Measurements from ENCODE around the gene KDM5B.

KDM5B gene

DNA sequence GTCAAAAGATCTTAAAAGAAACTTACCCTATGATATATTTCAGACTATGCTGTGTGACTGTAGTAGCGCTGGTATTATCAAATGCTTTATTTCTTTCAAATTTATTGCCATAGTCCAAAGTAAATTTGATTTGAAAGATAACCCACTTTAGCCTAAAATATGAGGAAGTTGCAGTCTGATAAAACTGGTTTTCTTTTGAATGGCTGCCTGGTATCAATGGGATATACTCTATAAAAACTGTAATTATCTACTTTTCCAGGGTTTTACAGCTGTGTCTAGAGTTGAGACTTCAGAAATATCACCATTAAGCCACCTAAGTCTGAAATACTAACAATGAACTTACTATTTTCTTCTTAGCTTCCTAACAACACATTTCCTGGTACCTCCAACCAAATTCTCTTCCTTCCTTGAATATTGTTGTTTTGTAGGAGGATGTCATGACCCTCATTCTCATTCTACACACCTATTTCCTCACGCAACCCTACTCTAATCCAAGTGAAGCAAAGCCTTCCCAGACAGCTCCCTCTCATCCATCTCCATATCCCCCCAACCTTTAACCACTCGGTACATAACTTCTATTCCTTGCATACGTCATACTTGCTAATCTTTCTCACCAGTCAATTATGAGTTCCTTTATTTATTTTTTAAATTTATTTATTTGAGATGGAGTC is 17.0 kb downstream of the KDM5B start:
- POLR2A ChIA-PET: interaction anchor here (1.0 kb wide), 1 partner anchor 10 kb away, joined by 6 read pairs; no protein-coding TSS in a partner anchor
- H3K4me3 ChIP-seq (ENCODE audit: low read depth, low read length): no peak overlapping the region
- H3K4me1 ChIP-seq (ENCODE audit: control insufficient read depth, insufficient read depth, low read length): peaks cover 5% of the 10 kb centered on the region
- no peaks in the 10 kb centered on the region for H3K9me3 ChIP-seq (ENCODE audit: control insufficient read depth, insufficient read depth, low read depth, low read length)
- H3K27ac ChIP-seq (ENCODE audit: extremely low read depth, low read depth, low read length): no peak overlapping the region
- H3K36me3 ChIP-seq (ENCODE audit: control insufficient read depth in 2 of 2, insufficient read depth in 1 of 2, low read length in 2 of 2): 0 out of 3 replicates have a peak, but pooled peaks cover 0 to 3% of the 10 kb centered on the region in 2 experiments
- CTCF ChIA-PET: interaction anchor here (0.6 to 1.0 kb wide), 5 partner anchors 10 to 606 kb away, joined by 3 to 4 read pairs (median 3); no protein-coding TSS in a partner anchor
- TF ChIP-seq, protein P1, sequence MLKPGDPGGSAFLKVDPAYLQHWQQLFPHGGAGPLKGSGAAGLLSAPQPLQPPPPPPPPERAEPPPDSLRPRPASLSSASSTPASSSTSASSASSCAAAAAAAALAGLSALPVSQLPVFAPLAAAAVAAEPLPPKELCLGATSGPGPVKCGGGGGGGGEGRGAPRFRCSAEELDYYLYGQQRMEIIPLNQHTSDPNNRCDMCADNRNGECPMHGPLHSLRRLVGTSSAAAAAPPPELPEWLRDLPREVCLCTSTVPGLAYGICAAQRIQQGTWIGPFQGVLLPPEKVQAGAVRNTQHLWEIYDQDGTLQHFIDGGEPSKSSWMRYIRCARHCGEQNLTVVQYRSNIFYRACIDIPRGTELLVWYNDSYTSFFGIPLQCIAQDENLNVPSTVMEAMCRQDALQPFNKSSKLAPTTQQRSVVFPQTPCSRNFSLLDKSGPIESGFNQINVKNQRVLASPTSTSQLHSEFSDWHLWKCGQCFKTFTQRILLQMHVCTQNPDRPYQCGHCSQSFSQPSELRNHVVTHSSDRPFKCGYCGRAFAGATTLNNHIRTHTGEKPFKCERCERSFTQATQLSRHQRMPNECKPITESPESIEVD (tag by site-specific recombination; IDR thresholded peaks at IDR 0.05): peak; percentile 77
- TF ChIP-seq ZNF600 (tag by site-specific recombination; IDR thresholded peaks at IDR 0.05): 0 out of 2 replicates have a peak, but pooled peaks have one; percentile 51
- TF ChIP-seq, protein P2, sequence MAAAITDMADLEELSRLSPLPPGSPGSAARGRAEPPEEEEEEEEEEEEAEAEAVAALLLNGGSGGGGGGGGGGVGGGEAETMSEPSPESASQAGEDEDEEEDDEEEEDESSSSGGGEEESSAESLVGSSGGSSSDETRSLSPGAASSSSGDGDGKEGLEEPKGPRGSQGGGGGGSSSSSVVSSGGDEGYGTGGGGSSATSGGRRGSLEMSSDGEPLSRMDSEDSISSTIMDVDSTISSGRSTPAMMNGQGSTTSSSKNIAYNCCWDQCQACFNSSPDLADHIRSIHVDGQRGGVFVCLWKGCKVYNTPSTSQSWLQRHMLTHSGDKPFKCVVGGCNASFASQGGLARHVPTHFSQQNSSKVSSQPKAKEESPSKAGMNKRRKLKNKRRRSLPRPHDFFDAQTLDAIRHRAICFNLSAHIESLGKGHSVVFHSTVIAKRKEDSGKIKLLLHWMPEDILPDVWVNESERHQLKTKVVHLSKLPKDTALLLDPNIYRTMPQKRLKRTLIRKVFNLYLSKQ (tag by site-specific recombination; IDR thresholded peaks at IDR 0.05; ENCODE audit: borderline replicate concordance): no peak
- TF ChIP-seq, protein P3, sequence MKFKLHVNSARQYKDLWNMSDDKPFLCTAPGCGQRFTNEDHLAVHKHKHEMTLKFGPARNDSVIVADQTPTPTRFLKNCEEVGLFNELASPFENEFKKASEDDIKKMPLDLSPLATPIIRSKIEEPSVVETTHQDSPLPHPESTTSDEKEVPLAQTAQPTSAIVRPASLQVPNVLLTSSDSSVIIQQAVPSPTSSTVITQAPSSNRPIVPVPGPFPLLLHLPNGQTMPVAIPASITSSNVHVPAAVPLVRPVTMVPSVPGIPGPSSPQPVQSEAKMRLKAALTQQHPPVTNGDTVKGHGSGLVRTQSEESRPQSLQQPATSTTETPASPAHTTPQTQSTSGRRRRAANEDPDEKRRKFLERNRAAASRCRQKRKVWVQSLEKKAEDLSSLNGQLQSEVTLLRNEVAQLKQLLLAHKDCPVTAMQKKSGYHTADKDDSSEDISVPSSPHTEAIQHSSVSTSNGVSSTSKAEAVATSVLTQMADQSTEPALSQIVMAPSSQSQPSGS (tag by site-specific recombination; IDR thresholded peaks at IDR 0.05; ENCODE audit: low read depth): 0 out of 2 replicates have a peak, but pooled peaks have one; percentile 33
- peak; percentile 48 for TF ChIP-seq ZBTB17 (tag by site-specific recombination; IDR thresholded peaks at IDR 0.05)

DNA sequence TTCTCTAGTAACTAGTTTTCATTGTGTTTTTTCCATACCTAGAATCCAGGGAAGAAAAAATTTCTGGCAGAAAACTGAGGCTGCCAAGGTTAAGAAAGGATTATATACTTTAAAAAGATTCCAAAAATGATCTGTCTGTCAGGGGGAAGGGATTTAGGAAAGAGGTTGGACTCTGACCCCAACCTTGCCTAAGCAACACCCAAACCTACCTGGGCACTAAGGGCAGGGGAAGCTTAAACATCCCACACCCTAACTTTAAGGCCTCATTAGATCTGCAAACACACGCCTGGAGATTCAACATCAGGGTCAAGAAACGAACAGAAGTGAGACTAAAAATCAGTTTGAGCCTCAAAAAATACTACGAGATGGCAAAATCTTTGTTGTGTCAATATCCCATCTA is 19.4 kb downstream of the KDM5B start:
- no peak overlapping the region for H3K4me3 ChIP-seq (ENCODE audit: low read depth, low read length)
- ChIA-PET CTCF (no interaction called here), POLR2A (no interaction called here)
- no peak overlapping the region for H3K27ac ChIP-seq (ENCODE audit: extremely low read depth, low read depth, low read length)
- 0 out of 3 replicates have a peak, but pooled peaks cover 0 to 3% of the 10 kb centered on the region in 2 experiments for H3K36me3 ChIP-seq (ENCODE audit: control insufficient read depth in 2 of 2, insufficient read depth in 1 of 2, low read length in 2 of 2)
- no peaks in the 10 kb centered on the region for H3K4me1 ChIP-seq (ENCODE audit: control insufficient read depth, insufficient read depth, low read length)
- no peaks in the 10 kb centered on the region for H3K9me3 ChIP-seq (ENCODE audit: control insufficient read depth, insufficient read depth, low read depth, low read length)
- no peak for TF ChIP-seq ZBTB7A (tag by site-specific recombination; IDR thresholded peaks at IDR 0.05; ENCODE audit: low read depth)
- no peak for TF ChIP-seq ZFP69B (tag by site-specific recombination; IDR thresholded peaks at IDR 0.05)
- TF ChIP-seq, protein P4, sequence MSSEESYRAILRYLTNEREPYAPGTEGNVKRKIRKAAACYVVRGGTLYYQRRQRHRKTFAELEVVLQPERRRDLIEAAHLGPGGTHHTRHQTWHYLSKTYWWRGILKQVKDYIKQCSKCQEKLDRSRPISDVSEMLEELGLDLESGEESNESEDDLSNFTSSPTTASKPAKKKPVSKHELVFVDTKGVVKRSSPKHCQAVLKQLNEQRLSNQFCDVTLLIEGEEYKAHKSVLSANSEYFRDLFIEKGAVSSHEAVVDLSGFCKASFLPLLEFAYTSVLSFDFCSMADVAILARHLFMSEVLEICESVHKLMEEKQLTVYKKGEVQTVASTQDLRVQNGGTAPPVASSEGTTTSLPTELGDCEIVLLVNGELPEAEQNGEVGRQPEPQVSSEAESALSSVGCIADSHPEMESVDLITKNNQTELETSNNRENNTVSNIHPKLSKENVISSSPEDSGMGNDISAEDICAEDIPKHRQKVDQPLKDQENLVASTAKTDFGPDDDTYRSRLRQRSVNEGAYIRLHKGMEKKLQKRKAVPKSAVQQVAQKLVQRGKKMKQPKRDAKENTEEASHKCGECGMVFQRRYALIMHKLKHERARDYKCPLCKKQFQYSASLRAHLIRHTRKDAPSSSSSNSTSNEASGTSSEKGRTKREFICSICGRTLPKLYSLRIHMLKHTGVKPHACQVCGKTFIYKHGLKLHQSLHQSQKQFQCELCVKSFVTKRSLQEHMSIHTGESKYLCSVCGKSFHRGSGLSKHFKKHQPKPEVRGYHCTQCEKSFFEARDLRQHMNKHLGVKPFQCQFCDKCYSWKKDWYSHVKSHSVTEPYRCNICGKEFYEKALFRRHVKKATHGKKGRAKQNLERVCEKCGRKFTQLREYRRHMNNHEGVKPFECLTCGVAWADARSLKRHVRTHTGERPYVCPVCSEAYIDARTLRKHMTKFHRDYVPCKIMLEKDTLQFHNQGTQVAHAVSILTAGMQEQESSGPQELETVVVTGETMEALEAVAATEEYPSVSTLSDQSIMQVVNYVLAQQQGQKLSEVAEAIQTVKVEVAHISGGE (tag by site-specific recombination; conservative IDR thresholded peaks at IDR 0.05; ENCODE audit: low read depth): no peak
- TF ChIP-seq, protein P5, sequence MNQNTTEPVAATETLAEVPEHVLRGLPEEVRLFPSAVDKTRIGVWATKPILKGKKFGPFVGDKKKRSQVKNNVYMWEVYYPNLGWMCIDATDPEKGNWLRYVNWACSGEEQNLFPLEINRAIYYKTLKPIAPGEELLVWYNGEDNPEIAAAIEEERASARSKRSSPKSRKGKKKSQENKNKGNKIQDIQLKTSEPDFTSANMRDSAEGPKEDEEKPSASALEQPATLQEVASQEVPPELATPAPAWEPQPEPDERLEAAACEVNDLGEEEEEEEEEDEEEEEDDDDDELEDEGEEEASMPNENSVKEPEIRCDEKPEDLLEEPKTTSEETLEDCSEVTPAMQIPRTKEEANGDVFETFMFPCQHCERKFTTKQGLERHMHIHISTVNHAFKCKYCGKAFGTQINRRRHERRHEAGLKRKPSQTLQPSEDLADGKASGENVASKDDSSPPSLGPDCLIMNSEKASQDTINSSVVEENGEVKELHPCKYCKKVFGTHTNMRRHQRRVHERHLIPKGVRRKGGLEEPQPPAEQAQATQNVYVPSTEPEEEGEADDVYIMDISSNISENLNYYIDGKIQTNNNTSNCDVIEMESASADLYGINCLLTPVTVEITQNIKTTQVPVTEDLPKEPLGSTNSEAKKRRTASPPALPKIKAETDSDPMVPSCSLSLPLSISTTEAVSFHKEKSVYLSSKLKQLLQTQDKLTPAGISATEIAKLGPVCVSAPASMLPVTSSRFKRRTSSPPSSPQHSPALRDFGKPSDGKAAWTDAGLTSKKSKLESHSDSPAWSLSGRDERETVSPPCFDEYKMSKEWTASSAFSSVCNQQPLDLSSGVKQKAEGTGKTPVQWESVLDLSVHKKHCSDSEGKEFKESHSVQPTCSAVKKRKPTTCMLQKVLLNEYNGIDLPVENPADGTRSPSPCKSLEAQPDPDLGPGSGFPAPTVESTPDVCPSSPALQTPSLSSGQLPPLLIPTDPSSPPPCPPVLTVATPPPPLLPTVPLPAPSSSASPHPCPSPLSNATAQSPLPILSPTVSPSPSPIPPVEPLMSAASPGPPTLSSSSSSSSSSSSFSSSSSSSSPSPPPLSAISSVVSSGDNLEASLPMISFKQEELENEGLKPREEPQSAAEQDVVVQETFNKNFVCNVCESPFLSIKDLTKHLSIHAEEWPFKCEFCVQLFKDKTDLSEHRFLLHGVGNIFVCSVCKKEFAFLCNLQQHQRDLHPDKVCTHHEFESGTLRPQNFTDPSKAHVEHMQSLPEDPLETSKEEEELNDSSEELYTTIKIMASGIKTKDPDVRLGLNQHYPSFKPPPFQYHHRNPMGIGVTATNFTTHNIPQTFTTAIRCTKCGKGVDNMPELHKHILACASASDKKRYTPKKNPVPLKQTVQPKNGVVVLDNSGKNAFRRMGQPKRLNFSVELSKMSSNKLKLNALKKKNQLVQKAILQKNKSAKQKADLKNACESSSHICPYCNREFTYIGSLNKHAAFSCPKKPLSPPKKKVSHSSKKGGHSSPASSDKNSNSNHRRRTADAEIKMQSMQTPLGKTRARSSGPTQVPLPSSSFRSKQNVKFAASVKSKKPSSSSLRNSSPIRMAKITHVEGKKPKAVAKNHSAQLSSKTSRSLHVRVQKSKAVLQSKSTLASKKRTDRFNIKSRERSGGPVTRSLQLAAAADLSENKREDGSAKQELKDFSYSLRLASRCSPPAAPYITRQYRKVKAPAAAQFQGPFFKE (tag by site-specific recombination; IDR thresholded peaks at IDR 0.05; ENCODE audit: borderline replicate concordance): no peak
- no peak for TF ChIP-seq KLF10 (tag by site-specific recombination; IDR thresholded peaks at IDR 0.05)
- TF ChIP-seq ZNF747 (tag by site-specific recombination; IDR thresholded peaks at IDR 0.05): no peak
- no peak for TF ChIP-seq ZNF600 (tag by site-specific recombination; IDR thresholded peaks at IDR 0.05)
- TF ChIP-seq, protein P6, sequence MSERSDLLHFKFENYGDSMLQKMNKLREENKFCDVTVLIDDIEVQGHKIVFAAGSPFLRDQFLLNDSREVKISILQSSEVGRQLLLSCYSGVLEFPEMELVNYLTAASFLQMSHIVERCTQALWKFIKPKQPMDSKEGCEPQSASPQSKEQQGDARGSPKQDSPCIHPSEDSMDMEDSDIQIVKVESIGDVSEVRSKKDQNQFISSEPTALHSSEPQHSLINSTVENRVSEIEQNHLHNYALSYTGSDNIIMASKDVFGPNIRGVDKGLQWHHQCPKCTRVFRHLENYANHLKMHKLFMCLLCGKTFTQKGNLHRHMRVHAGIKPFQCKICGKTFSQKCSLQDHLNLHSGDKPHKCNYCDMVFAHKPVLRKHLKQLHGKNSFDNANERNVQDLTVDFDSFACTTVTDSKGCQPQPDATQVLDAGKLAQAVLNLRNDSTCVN (tag by site-specific recombination; optimal IDR thresholded peaks at IDR 0.05): no peak
- TF ChIP-seq ZNF561 (tag by site-specific recombination; IDR thresholded peaks at IDR 0.05; ENCODE audit: borderline replicate concordance): no peak
- TF ChIP-seq ZNF530 (tag by site-specific recombination; IDR thresholded peaks at IDR 0.05; ENCODE audit: low read depth): no peak
- no peak for TF ChIP-seq ZNF132 (tag by site-specific recombination; IDR thresholded peaks at IDR 0.05; ENCODE audit: borderline replicate concordance)
- no peak for TF ChIP-seq ZEB2 (tag by site-specific recombination; IDR thresholded peaks at IDR 0.05)
- TF ChIP-seq ZNF843 (tag by site-specific recombination; IDR thresholded peaks at IDR 0.05): no peak

Measured in HEK293 (cell line).